ENCODE data around the gene PSAP.

Gene PSAP

GRCh38 chr10:71824333-71824732 is 26.7 kb downstream of the PSAP start:
- peak; percentile 70 to 86 for DNase-seq

GRCh38 chr10:71823356-71823755 is 27.7 kb downstream of the PSAP start:
- no peak for DNase-seq

GRCh38 chr10:71821909-71822763 is 28.9 kb downstream of the PSAP start:
- DNase-seq = no peak

- no peak for DNase-seq
Observed at GRCh38 chr10:71820966-71821365, 30.1 kb downstream of the PSAP start.

DNA sequence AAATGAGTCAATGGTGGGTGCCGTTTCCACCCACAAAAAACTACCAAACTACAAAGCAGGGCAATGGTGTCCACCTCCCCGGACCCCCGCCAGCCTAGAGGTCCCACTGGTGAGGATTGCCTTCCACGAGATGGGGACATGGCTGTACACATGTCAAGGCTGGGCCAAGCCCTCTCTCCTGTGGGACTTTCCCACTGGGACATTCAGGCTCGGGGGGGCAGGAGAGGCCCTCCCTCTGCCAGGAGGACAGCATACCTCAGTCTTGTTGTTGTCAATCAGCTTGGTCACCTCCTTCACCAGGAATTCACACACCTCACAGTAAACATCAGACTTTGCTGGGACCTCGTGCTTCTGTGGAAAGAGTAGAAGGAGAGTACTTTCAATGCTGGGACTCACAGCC is 31.1 kb downstream of the PSAP start:
- no peak for DNase-seq

GRCh38 chr10:71819441-71819861 is 31.6 kb downstream of the PSAP start:
- no peak for DNase-seq

GRCh38 chr10:71818674-71819260 is 32.3 kb downstream of the PSAP start:
- DNase-seq = no peak

- DNase-seq = no peak
Observed at GRCh38 chr10:71817831-71818655, 33.0 kb downstream of the PSAP start.

DNA sequence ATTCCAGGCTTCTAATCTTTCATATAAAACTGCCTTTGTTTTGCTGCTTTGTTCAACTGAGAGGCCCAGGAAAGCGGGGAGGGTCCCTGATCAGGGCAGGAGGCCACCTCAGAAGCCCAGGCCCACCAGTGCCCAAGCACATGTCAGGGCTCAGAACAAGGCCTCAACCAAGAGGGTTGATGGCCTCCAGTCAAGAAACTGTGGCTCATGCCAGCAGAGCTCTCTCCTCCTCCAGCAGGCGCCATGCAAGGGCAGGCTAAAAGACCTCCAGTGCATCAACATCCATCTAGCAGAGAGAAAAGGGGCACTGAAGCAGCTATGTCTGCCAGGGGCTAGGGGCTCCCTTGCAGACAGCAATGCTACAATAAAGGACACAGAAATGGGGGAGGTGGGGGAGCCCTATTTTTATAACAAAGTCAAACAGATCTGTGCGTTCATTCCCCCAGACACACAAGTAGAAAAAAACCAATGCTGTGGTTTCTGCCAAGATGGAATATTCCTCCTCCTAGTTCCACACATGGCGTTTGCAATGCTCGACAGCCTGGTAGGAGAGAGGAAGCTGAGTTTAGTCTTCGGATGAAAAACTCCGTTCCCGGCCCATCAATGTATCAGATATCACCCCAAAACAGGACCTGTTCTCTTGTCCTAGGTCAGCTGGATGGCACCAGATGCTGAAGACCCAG is 34.0 kb downstream of the PSAP start:
- no peak for DNase-seq

DNA sequence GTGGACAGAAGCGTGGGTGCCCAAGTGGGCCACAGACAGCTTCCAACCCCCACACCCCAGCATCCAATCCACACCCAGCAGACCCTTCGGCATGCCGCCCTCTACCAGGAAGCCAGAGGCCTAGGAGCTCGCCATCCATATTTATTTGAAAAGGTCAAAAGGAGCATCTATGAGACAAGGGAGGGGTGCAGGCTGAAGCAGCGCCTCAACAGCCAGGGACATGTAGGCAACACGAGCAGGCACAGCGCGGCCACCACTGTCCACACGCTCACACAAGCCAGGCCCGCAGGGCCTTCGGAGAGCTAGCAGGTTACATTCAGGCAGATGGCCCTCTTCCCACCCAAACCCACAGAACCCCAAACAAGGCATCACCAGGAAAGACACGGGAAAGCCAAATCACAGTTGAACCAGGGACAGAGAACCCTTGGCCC is 34.6 kb downstream of the PSAP start:
- no peak for DNase-seq

- no peak for DNase-seq
Observed at GRCh38 chr10:71815515-71816130, 35.4 kb downstream of the PSAP start.

DNA sequence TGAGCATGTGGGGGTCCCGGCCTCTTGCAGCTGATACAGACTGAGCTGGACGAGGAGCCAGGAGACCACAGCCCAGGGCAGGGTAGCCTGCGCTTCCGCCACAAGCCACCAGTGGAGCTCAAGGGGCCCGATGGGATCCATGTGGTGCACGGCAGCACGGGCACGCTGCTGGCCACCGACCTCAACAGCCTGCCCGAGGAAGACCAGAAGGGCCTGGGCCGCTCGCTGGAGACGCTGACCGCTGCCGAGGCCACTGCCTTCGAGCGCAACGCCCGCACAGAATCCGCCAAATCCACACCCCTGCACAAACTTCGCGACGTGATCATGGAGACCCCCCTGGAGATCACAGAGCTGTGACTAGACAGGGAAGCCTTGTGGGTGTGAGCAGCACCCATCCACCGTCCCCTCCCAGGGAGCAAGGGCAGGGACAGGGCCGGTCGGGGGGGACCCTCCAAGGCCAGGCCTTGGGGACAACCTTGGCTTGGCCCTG is 36.1 kb downstream of the PSAP start:
- DNase-seq = no peak

- DNase-seq = no peak
Observed at GRCh38 chr10:71812913-71813590, 38.0 kb downstream of the PSAP start.

DNA sequence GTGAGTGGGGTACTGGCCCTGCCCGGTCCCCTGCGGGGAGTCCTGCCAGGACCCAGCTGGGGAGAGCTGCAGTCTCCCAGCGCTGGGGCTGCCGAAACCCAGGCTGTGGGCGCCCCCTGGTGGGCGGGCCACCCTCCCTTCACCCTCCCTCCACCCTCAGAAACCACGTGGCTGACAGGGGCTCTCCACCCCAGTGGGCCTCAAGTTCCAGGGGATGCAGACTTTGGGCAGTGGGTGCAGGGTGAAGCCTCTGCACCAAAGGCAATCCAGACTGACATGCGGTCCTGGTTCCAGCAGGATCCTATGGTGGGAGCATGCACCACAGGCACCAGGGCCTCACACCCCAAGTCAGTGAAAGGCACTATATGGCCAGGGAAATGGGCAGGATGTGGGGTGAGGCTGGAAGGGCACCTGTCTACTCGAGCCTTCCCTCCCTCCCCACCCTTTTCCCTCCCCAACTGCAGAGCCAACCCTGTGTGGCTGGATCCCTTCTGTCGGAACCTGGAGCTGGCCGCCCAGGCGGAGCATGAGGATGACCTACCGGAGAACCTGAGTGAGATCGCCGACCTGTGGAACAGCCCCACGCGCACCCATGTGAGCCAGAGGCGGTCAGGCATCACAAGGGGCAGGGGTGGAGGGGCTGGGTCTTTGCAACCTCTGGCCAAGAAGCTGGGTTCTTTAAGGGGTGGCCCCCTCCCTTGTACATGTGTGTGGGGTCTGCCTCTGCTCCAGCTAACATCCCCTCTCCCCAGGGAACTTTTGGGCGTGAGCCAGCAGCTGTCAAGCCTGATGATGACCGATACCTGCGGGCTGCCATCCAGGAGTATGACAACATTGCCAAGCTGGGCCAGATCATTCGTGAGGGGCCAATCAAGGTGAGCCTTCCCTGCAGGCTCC is 38.8 kb downstream of the PSAP start:
- peak in 1 of 2 experiments; percentile 61 for DNase-seq

DNA sequence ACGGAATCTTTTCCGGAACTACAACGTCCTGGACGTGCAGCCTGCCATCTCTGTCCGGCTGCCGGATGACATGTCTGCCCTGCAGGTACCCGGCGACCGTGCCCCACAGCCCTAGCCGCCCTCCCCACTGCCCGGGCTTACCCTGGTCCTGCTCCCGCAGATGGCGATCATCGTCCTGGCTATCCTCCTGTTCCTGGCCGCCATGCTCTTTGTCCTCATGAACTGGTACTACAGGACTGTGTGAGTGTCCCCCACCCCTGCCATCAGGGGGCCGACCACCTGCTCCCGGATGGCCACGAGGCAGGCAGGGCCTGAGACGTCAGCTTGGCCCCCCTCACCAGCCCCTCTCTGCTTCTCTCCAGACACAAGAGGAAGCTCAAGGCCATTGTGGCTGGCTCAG is 39.7 kb downstream of the PSAP start:
- DNase-seq = no peak

GRCh38 chr10:71810048-71810750 is 40.9 kb downstream of the PSAP start:
- no peak for DNase-seq

- no peak for DNase-seq
Observed at GRCh38 chr10:71809628-71810027, 41.4 kb downstream of the PSAP start.

DNA sequence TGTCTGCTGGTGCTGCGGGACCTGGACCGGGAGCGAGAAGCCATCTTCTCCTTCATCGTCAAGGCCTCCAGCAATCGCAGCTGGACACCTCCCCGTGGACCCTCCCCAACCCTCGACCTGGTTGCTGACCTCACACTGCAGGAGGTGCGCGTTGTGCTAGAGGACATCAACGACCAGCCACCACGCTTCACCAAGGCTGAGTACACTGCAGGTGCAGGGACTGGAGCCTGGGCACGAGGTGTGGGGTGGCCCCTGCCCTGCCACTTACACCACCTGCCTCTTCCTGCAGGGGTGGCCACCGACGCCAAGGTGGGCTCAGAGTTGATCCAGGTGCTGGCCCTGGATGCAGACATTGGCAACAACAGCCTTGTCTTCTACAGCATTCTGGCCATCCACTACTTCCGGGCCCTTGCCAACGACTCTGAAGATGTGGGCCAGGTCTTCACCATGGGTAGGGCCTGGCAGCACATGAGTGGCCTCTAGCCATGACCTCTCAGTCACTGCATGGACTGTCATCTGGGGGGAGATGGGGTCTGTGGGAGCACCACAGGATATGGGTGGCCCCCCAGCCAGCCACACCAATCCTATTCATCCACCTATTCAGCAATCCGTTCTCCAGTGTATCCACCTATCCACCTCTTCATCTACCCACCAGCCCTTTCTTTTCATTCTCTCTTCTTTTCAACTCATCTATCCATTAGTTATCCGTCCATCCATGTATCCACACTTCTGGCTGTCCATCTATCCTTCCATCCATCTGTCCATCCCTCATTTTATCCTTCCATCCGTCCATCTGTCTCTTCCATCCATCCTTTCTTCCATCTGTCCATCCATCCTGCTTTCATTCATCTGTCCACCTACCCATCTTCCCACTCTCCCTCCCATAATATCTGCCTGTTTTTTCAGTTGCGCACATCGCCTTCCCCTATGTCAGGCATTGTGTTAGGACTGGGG is 43.2 kb downstream of the PSAP start:
- DNase-seq = no peak

Data from NCI-H526 (cell line).